HG03139 (cell line): ENCODE results near the gene MCAT.

Experiments
- ATAC-seq: cut with Tn5 transposase; IDR thresholded peaks from one replicate; pipeline ENCODE4 v1.9.1; 2021; ENCODE audit not compliant: unreplicated experiment

Gene MCAT

GRCh38 chr22:43142880-43143562 is at the start of gene MCAT:
Gene MCAT, minus strand, starts transcription at chr22:43143398. Its CDS starts 50 bp downstream, at chr22:43143348.
- peak; percentile 80 for ATAC-seq

GRCh38 chr22:43191831-43192230 is 48.6 kb upstream of the MCAT start:
- ATAC-seq: no peak

- no peak for ATAC-seq
These were observed 45.8 kb upstream of the MCAT start for GRCh38 chr22:43188829-43189545.

- ATAC-seq: peak; percentile 78
These were observed 44.2 kb upstream of the MCAT start for GRCh38 chr22:43187171-43188099.

GRCh38 chr22:43186272-43187170 is 43.3 kb upstream of the MCAT start, which contains the start of gene TTLL12:
Gene TTLL12, minus strand, starts transcription at chr22:43187134. Its CDS starts 65 bp downstream, at chr22:43187069.
- ATAC-seq: peak; percentile 38

- no peak for ATAC-seq
These were observed 42.7 kb upstream of the MCAT start for GRCh38 chr22:43185860-43186261.

- no peak for ATAC-seq
These were observed 40.5 kb upstream of the MCAT start for GRCh38 chr22:43183496-43184277.

- ATAC-seq: no peak
These were observed 39.5 kb upstream of the MCAT start for GRCh38 chr22:43182726-43183125.

GRCh38 chr22:43182118-43182517 is 38.9 kb upstream of the MCAT start:
- ATAC-seq: no peak

GRCh38 chr22:43181321-43182076 is 38.3 kb upstream of the MCAT start:
- ATAC-seq: no peak

- no peak for ATAC-seq
These were observed 37.5 kb upstream of the MCAT start for GRCh38 chr22:43180670-43181069.

GRCh38 chr22:43179911-43180195 is 36.7 kb upstream of the MCAT start:
- ATAC-seq: no peak

- ATAC-seq: no peak
These were observed 36.1 kb upstream of the MCAT start for GRCh38 chr22:43179146-43179910.

- no peak for ATAC-seq
These were observed 34.3 kb upstream of the MCAT start for GRCh38 chr22:43177479-43177878.

GRCh38 chr22:43176090-43176489 is 32.9 kb upstream of the MCAT start:
- no peak for ATAC-seq

GRCh38 chr22:43174941-43175531 is 31.8 kb upstream of the MCAT start:
- ATAC-seq: no peak

- no peak for ATAC-seq
These were observed 30.9 kb upstream of the MCAT start for GRCh38 chr22:43173976-43174720.
